IPS DF 6.9 (cell line): ENCODE results near the gene KCTD14.
"Not testable (repeated sequence)": the region's sequence is repeated elsewhere in the genome, so short reads cannot be mapped to it uniquely, and the experiment has no call there.

Source experiments
- DNase-seq: peaks from one replicate; pipeline ENCODE4 v3.0.0-alpha.2; 2013; ENCODE audit warnings: low read depth, low spot score
- H3K27ac ChIP-seq: one replicate; pipeline ENCODE4 v1.5.1; 2013; ENCODE audit warnings: low read length, control low read depth
- H3K27me3 ChIP-seq: 2 replicates; pipeline ENCODE4 v1.6.1; 2013; ENCODE audit warnings: mild to moderate bottlenecking, low read length; ENCODE audit not compliant: control insufficient read depth, insufficient read depth
- H3K36me3 ChIP-seq: 2 replicates; pipeline ENCODE4 v1.6.1; 2013; ENCODE audit warnings: low read length; ENCODE audit not compliant: control insufficient read depth, insufficient read depth
- H3K4me1 ChIP-seq: 2 replicates; pipeline ENCODE4 v1.6.1; 2013; ENCODE audit warnings: low read length; ENCODE audit not compliant: control insufficient read depth, insufficient read depth
- H3K4me3 ChIP-seq: 2 replicates; pipeline ENCODE4 v1.5.1; 2013; ENCODE audit warnings: mild to moderate bottlenecking, low read length
- H3K9me3 ChIP-seq: 2 replicates; pipeline ENCODE4 v1.6.1; 2013; ENCODE audit warnings: low read length, inconsistent platforms; ENCODE audit not compliant: control insufficient read depth, insufficient read depth
- WGBS: extraction: QIAGEN DNeasy Blood & Tissue Kit; methylation state at CpG from one replicate; pipeline ENCODE4 v1.1.7; 2013; ENCODE audit warnings: mixed read lengths, missing lambda C conversion rate; ENCODE audit not compliant: insufficient read length, insufficient coverage; 5-methylcytosine and 5-hydroxymethylcytosine counted together

The KCTD14 gene

DNA sequence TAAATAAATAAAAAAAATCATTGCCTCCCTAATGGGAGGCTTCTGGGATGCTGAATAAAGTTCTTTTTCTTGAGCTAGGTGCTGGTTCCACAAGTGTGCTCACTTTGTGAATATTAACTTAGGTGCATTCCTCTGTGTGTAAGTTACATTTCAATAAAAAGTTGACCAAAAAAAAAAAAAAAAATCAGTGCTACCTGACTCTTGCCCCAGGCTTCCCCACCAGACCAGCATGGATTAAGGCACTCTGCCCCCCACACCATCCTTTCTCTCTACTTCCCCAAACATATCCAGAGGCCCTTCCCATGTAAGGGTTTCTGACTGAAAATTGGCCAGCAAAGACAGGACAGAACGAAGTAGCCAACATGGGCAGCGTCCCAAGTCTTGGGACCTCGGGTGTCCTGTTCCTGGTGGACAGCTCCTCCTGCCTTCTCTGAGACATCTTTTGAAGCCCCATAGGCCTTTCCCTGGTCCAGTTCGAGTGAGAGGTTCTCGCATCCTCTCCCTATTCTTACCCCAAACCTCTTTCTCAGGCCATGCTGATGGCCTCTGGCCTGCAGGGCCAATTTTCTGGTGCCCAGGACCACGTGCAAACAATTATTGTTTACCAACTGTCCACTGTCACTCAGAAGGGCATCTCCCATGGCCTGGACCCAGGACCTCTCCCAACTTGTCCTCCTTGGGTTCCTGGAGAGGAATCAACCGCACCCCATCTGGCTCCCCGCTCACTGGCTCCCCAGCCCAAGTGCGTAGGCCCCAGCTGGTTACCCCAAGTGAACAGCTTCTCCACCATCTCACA is 14.9 kb upstream of the KCTD14 start:
- H3K4me1 ChIP-seq: no peaks in the 10 kb centered on the region
- no peak overlapping the region for H3K27ac ChIP-seq
- no peak overlapping the region for H3K4me3 ChIP-seq
- H3K27me3 ChIP-seq: no peaks in the 10 kb centered on the region
- no peaks in the 10 kb centered on the region for H3K36me3 ChIP-seq
- H3K9me3 ChIP-seq: no peaks in the 10 kb centered on the region
- no CpG with 5 or more reads among the region's 9 CpGs for WGBS
- DNase-seq: no peak

DNA sequence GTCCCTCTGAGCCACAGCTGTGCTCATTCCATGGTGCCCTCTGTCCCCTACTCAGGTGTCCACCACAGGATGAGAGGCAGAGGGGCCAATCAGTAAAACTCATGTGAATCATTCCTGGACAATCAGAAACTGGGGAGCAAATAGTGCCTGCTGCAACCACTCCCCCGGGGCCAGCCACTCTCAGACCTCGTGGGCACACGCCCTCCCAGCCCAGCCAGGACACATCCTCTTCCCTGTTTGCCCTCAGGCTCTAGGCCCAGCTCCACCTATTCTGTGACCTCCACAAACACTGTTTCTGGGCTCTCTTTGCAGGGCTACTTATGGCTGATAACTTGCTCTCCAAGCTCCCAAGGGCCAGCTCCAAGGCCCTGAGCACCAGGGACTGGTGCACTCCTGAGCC is 14.0 kb upstream of the KCTD14 start:
- Histone ChIP-seq H3K27me3 (no peaks in the 10 kb centered on the region), H3K36me3 (no peaks in the 10 kb centered on the region), H3K9me3 (no peaks in the 10 kb centered on the region), H3K4me3 (no peak overlapping the region), H3K27ac (no peak overlapping the region), H3K4me1 (no peaks in the 10 kb centered on the region)
- WGBS: no CpG with 5 or more reads among the region's 3 CpGs
- no peak for DNase-seq

DNA sequence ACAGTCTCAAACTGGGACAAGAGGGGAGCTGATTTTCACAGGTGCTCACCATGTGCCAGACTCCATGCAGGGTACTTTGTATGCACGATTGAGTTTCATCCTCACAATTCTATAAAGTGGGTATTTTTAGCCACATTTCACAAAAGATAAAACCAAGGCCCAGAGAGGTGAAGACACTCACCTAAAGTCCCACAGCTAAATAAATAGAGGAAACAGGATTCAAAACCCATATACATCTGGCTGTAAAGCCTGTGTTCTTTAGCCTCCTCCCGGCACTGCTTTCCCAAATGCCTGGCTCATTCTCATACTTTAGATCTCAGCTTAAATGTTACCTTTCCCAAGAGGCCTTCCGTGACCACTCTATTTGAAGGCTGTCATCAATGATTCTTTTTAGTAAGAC is 13.2 kb upstream of the KCTD14 start:
- no peaks in the 10 kb centered on the region for H3K27me3 ChIP-seq
- H3K4me1 ChIP-seq: no peaks in the 10 kb centered on the region
- no peaks in the 10 kb centered on the region for H3K9me3 ChIP-seq
- DNase-seq: no peak
- no peak overlapping the region for H3K27ac ChIP-seq
- H3K4me3 ChIP-seq: no peak overlapping the region
- no peaks in the 10 kb centered on the region for H3K36me3 ChIP-seq
- no CpG with 5 or more reads among the region's 3 CpGs for WGBS

DNA sequence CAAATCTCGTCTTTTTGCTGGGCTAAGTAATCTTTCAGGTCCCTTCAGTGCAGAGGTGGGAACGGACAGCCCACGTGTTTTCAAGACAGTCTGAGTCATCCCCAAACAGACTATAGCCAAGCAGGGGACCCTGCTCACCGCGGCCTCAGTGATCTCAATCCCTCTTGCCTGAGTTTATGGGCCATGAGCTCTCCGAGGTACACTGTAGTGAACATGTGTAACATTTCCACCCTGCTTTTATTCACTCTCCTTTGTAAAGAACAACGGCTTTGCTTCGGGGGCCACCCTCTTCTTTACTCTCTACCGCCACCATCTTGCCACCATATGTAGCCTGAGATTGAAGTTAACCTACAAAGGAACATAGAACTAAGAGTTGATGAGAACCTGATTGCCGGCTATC is 11.5 kb upstream of the KCTD14 start:
- DNase-seq: no peak
- no CpG with 5 or more reads among the region's 10 CpGs for WGBS
- H3K9me3 ChIP-seq: no peaks in the 10 kb centered on the region
- H3K27ac ChIP-seq: no peak overlapping the region
- no peaks in the 10 kb centered on the region for H3K27me3 ChIP-seq
- H3K4me3 ChIP-seq: no peak overlapping the region
- no peaks in the 10 kb centered on the region for H3K4me1 ChIP-seq
- H3K36me3 ChIP-seq: no peaks in the 10 kb centered on the region

- WGBS: no CpG with 5 or more reads among the region's 4 CpGs
Measured at GRCh38 chr11:78033040-78033439, 10.0 kb upstream of the KCTD14 start.

DNA sequence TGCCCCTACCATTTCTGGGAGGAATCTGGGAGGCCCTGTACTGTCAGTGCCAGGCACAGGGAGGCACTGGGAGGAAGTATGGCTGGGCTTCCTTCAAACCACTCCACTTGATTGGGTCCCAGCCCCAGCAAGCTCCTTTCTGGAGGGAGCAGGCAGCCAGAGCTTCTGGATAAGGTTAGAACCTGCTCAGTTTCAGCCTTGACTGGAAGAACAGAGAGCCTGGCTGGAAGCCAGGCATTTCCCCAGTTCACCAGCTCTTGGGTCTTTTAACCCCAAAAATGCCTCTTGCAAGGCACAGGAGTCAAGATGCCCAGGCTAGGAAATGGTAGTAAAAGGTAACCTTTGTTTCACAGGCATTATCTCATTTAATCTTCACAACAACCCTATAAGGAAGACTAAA is 9.0 kb upstream of the KCTD14 start:
- H3K27ac ChIP-seq: no peak overlapping the region
- H3K36me3 ChIP-seq: no peaks in the 10 kb centered on the region
- H3K27me3 ChIP-seq: no peaks in the 10 kb centered on the region
- DNase-seq: no peak
- no peaks in the 10 kb centered on the region for H3K4me1 ChIP-seq
- no peak overlapping the region for H3K4me3 ChIP-seq
- no peaks in the 10 kb centered on the region for H3K9me3 ChIP-seq

More at GRCh38 chr11:78033040-78033439, 10.0 kb upstream of the KCTD14 start:
- H3K27ac ChIP-seq: no peak overlapping the region
- no peak overlapping the region for H3K4me3 ChIP-seq
- no peaks in the 10 kb centered on the region for H3K9me3 ChIP-seq
- no peak for DNase-seq
- no peaks in the 10 kb centered on the region for H3K27me3 ChIP-seq
- no peaks in the 10 kb centered on the region for H3K4me1 ChIP-seq
- H3K36me3 ChIP-seq: no peaks in the 10 kb centered on the region

- H3K36me3 ChIP-seq: no peaks in the 10 kb centered on the region
- WGBS: no CpG with 5 or more reads among the region's 3 CpGs
- H3K27me3 ChIP-seq: no peaks in the 10 kb centered on the region
- no peak overlapping the region for H3K4me3 ChIP-seq
- H3K4me1 ChIP-seq: no peaks in the 10 kb centered on the region
- no peaks in the 10 kb centered on the region for H3K9me3 ChIP-seq
- no peak for DNase-seq
- H3K27ac ChIP-seq: no peak overlapping the region
Measured at GRCh38 chr11:78031629-78032028, 8.6 kb upstream of the KCTD14 start.

GRCh38 chr11:78030429-78031325 is 7.6 kb upstream of the KCTD14 start:
- H3K9me3 ChIP-seq: no peaks in the 10 kb centered on the region
- no peaks in the 10 kb centered on the region for H3K36me3 ChIP-seq
- H3K27me3 ChIP-seq: no peaks in the 10 kb centered on the region
- no peak for DNase-seq
- H3K4me3 ChIP-seq: no peak overlapping the region
- no CpG with 5 or more reads among the region's 7 CpGs for WGBS
- no peak overlapping the region for H3K27ac ChIP-seq
- no peaks in the 10 kb centered on the region for H3K4me1 ChIP-seq

DNA sequence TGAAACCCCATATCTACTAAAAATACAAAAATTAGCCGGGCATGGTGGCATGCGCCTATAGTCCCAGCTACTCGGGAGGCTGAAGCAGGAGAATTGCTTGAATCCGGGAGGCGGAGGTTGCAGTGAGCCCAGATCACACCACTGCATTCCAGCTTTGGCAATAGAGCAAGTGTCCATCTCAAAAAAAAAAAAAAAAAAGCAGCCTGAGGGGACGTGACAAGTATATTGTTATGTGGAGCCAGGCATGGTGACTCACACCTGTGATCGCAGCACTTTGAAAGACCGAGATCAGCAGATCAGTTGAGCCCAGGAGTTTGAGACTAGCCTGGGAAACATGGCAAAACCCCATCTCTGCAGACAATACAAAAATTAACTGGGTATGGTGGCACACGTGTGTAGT is 5.3 kb upstream of the KCTD14 start:
- not testable (repeated sequence) for H3K36me3 ChIP-seq, H3K4me1 ChIP-seq, H3K27me3 ChIP-seq, DNase-seq, H3K4me3 ChIP-seq, H3K9me3 ChIP-seq, H3K27ac ChIP-seq
- WGBS: no CpG with 5 or more reads among the region's 9 CpGs

DNA sequence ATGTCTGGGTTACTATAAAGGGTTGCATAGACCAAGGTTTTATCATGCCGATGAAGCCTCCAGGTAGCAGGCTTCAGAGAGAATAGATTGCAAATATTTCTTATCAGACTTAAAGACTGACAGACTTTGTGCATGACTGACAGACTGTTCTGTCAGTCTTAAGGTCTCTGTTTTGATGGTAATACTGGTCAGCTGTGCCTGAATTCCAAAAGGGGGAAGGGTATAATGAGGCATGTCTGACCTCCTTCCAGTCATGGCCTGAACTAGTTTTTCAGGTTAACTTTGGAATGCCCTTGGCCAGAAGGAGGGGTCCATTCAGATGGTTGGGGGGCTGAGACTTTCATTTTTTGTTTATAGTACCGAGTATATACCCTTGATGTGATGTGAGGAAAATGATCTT is 4.7 kb upstream of the KCTD14 start:
- Histone ChIP-seq H3K4me1 (no peaks in the 10 kb centered on the region), H3K4me3 (no peak overlapping the region), H3K36me3 (no peaks in the 10 kb centered on the region), H3K9me3 (no peaks in the 10 kb centered on the region), H3K27me3 (no peaks in the 10 kb centered on the region), H3K27ac (no peak overlapping the region)
- WGBS: no CpG with 5 or more reads among the region's 2 CpGs
- no peak for DNase-seq
